Stimulated activated CD8-positive, alpha-beta memory T cell treated with anti-CD3 and anti-CD28 coated beads, Interleukin-2, amount 100 ng/mL, for 1 hour (primary cell): ENCODE results near the gene ITGA4.

Source experiments
- DNase-seq, 2 donors: peaks; one replicate each; pipeline ENCODE4 v3.0.0-alpha.2; 2020; ENCODE audit warnings: low read depth in 2 of 2

ITGA4 gene

DNA sequence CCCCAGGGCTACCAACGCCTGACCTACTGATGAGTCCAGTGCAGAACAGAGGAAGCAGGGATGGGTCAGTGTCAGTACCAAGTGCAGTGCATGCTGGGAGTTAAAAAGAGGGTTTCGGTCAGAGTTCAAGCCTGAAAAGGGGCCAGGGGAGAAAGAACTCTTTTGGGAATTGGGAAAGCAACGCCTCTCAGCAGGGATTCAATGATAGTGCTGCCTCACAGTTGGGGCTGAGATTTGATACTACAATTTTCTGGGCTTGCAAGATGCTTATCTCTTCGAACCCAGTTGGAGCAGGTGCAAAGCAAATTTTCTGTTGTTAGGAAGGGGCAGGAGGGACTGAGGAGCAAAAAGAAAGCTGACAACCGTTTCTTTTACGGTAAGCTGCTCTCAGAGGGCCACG, 117.1 kb downstream of the ITGA4 start:
- DNase-seq, result no peak

DNA sequence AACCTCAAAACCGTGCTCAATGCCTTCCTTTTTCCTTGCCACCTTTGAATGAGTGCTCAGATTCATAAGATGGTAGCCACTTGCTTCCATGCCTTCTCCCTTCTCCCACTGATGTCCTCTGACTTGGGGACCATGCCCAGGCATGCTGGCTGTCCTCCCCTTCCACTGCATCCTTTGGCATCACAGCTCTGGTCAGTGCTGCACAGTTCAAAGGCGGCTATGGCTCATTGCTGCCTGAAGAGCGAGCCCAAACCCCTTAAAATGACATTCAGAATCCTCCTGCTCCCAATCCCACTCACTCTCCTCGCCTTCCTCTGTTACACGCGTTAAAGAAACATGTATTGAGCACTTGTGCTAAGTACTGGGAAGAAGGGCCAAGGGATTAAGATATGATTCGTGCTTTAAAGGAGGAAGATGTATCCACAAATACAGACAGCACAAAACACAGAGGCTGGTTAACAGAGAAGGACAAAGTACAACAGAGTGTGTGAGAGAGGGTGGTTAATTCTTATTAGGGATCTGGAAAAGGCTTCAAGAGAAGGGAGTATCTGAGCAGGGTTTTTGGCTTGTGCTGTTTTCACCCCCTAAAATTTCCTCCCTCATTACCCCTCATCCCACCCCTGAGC, 118.0 kb downstream of the ITGA4 start:
- DNase-seq, result no peak

GRCh38 chr2:181575650-181576025, 118.5 kb downstream of the ITGA4 start:
- DNase-seq, result no peak

- DNase-seq, result no peak
Measured at GRCh38 chr2:181576431-181576830, 119.2 kb downstream of the ITGA4 start.

DNA sequence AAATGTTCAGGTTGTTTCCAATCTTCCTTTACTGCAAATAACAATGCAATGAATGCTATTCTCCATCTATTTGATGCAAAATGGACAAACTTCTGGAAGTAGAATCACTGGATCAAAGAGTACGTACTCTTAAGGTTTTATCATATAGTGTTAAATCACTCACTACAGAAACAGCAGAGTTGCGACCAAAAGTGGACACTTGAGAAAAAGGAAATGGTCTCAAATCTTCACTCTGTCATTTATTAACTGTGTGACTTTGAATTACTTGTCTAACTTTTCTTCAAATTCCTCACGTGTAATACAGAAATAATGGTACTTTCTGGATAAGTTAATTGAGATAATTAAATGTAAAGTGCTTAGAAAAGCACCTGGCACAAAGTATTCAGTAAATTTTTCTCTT, 121.6 kb downstream of the ITGA4 start:
- DNase-seq, result no peak

GRCh38 chr2:181581534-181581933, 124.3 kb downstream of the ITGA4 start:
- DNase-seq, result no peak

GRCh38 chr2:181585732-181586131, 128.5 kb downstream of the ITGA4 start:
- DNase-seq, result no peak
